ENCODE measurements around the gene PLCL1.

PLCL1 gene

GRCh38 chr2:197867033-197867432 is 62.6 kb downstream of the PLCL1 start:
- H2AFZ ChIP-seq (ENCODE audit: low read length), result no peak overlapping the region
- H3K36me3 ChIP-seq (replicated peaks; ENCODE audit: insufficient read depth, low read length), result no peaks in the 10 kb centered on the region
- H3K27me3 ChIP-seq (replicated peaks; ENCODE audit: insufficient read depth, low read length), result no peaks in the 10 kb centered on the region

GRCh38 chr2:197867624-197868023 is 63.2 kb downstream of the PLCL1 start:
- no peaks in the 10 kb centered on the region for H3K79me2 ChIP-seq (ENCODE audit: low read length)
- H3K27ac ChIP-seq (ENCODE audit: low read length), result no peak overlapping the region
- no peak for DNase-seq
- H3K4me1 ChIP-seq (ENCODE audit: low read length), result no peaks in the 10 kb centered on the region
- no peak overlapping the region for H2AFZ ChIP-seq (ENCODE audit: low read length)
- no peaks in the 10 kb centered on the region for H3K9me2 ChIP-seq (replicated peaks; ENCODE audit: insufficient read depth, low read length)
- no peaks in the 10 kb centered on the region for H4K20me1 ChIP-seq (ENCODE audit: insufficient read depth, low read length)
- no peaks in the 10 kb centered on the region for H3K9me3 ChIP-seq (replicated peaks; ENCODE audit: insufficient read depth, low read length)
- H3K9ac ChIP-seq (ENCODE audit: low read length), result no peak overlapping the region
- no peaks in the 10 kb centered on the region for H3K36me3 ChIP-seq (replicated peaks; ENCODE audit: insufficient read depth, low read length)
- H3F3A ChIP-seq (ENCODE audit: insufficient read depth, low read length), result no peaks in the 10 kb centered on the region
- no peaks in the 10 kb centered on the region for H3K27me3 ChIP-seq (replicated peaks; ENCODE audit: insufficient read depth, low read length)
- no peak overlapping the region for H3K4me2 ChIP-seq (ENCODE audit: low read depth, low read length)
- H3K4me3 ChIP-seq (ENCODE audit: low read length), result no peak overlapping the region
- no peak for TF ChIP-seq CTCF (IDR thresholded peaks at IDR 0.05; ENCODE audit: low read length)
- no peak for TF ChIP-seq EZH2phosphoT487 (IDR thresholded peaks at IDR 0.05; ENCODE audit: low read length)
- TF ChIP-seq EZH2 (optimal IDR thresholded peaks at IDR 0.05; ENCODE audit: low read depth, low read length), result no peak

More at GRCh38 chr2:197867033-197867432, 62.6 kb downstream of the PLCL1 start:
- Histone ChIP-seq H4K20me1 (ENCODE audit: insufficient read depth, low read length) (no peaks in the 10 kb centered on the region), H3K27ac (ENCODE audit: low read length) (no peak overlapping the region), H3K9me3 (replicated peaks; ENCODE audit: insufficient read depth, low read length) (no peaks in the 10 kb centered on the region), H3K4me1 (ENCODE audit: low read length) (no peaks in the 10 kb centered on the region), H3F3A (ENCODE audit: insufficient read depth, low read length) (no peaks in the 10 kb centered on the region), H3K4me2 (ENCODE audit: low read depth, low read length) (no peak overlapping the region), H3K79me2 (ENCODE audit: low read length) (no peaks in the 10 kb centered on the region), H3K4me3 (ENCODE audit: low read length) (no peak overlapping the region), H3K9me2 (replicated peaks; ENCODE audit: insufficient read depth, low read length) (no peaks in the 10 kb centered on the region), H3K9ac (ENCODE audit: low read length) (no peak overlapping the region)
- no peak for DNase-seq
- TF ChIP-seq EZH2 (optimal IDR thresholded peaks at IDR 0.05; ENCODE audit: low read depth, low read length) (no peak), CTCF (IDR thresholded peaks at IDR 0.05; ENCODE audit: low read length) (no peak), EZH2phosphoT487 (IDR thresholded peaks at IDR 0.05; ENCODE audit: low read length) (no peak)

GRCh38 chr2:197868206-197868605 is 63.8 kb downstream of the PLCL1 start:
- H3F3A ChIP-seq (ENCODE audit: insufficient read depth, low read length), result no peaks in the 10 kb centered on the region
- H3K27me3 ChIP-seq (replicated peaks; ENCODE audit: insufficient read depth, low read length), result no peaks in the 10 kb centered on the region
- H4K20me1 ChIP-seq (ENCODE audit: insufficient read depth, low read length), result no peaks in the 10 kb centered on the region
- H3K4me2 ChIP-seq (ENCODE audit: low read depth, low read length), result no peak overlapping the region
- H3K9me2 ChIP-seq (replicated peaks; ENCODE audit: insufficient read depth, low read length), result no peaks in the 10 kb centered on the region
- TF ChIP-seq EZH2phosphoT487 (IDR thresholded peaks at IDR 0.05; ENCODE audit: low read length), result no peak
- no peak for TF ChIP-seq CTCF (IDR thresholded peaks at IDR 0.05; ENCODE audit: low read length)
- no peak for TF ChIP-seq EZH2 (optimal IDR thresholded peaks at IDR 0.05; ENCODE audit: low read depth, low read length)
- H3K4me3 ChIP-seq (ENCODE audit: low read length), result no peak overlapping the region
- no peak for DNase-seq
- no peaks in the 10 kb centered on the region for H3K79me2 ChIP-seq (ENCODE audit: low read length)
- no peaks in the 10 kb centered on the region for H3K36me3 ChIP-seq (replicated peaks; ENCODE audit: insufficient read depth, low read length)
- H2AFZ ChIP-seq (ENCODE audit: low read length), result no peak overlapping the region
- H3K9ac ChIP-seq (ENCODE audit: low read length), result no peak overlapping the region
- no peaks in the 10 kb centered on the region for H3K9me3 ChIP-seq (replicated peaks; ENCODE audit: insufficient read depth, low read length)
- no peak overlapping the region for H3K27ac ChIP-seq (ENCODE audit: low read length)
- H3K4me1 ChIP-seq (ENCODE audit: low read length), result no peaks in the 10 kb centered on the region
